K562 (cell line): ENCODE data around the gene POM121. TPM values are rescaled to one million over a fixed set of nuclear protein-coding genes. Genes with fewer than 3 reads are reported as not detected.

Experiments used
- ARID1B ChIP-seq: fragments of 450-650 bp; IDR thresholded peaks from 2 replicates; pipeline ENCODE4 v1.6.1; 2016; ENCODE audit warnings: antibody characterized with exemption, mild to moderate bottlenecking, inconsistent platforms
- ARNT ChIP-seq, 2 experiments: fragments of 450-650 bp; IDR thresholded peaks; 2 replicates each; pipeline ENCODE4 v1.6.1; 2016; ENCODE audit warnings: mild to moderate bottlenecking in 1 of 2
- CHAMP1 ChIP-seq: fragments of 450-650 bp; IDR thresholded peaks from 2 replicates; pipeline ENCODE4 v1.6.1; 2016; ENCODE audit warnings: mild to moderate bottlenecking
- CHD1 ChIP-seq: fragments of 200-600 bp; sonication (generic); IDR thresholded peaks from one replicate; pipeline ENCODE4 v1.6.1; 2012; ENCODE audit warnings: mild to moderate bottlenecking, moderate library complexity, low read length, inconsistent platforms
- DPF2 ChIP-seq: fragments of 450-650 bp; IDR thresholded peaks from 2 replicates; pipeline ENCODE4 v1.6.1; 2016
- ELF2 ChIP-seq: fragments of 250-450 bp; sonication (Bioruptor Pico); IDR thresholded peaks from 2 replicates; pipeline ENCODE4 v1.5.0; 2021; ENCODE audit warnings: mild to moderate bottlenecking
- ETV6 ChIP-seq, 3 experiments: fragments of 150-350 bp in 1 of 3; sonication (generic) in 1 of 3; formaldehyde crosslinking in 1 of 3; IDR thresholded peaks; 2 replicates each; pipeline versions ENCODE4 v1.6.1 to v1.8.0; 2014 to 2022; ENCODE audit warnings: borderline replicate concordance in 2 of 3, low read depth in 2 of 3, antibody characterized with exemption in 1 of 3, low read length in 1 of 3, mild to moderate bottlenecking in 1 of 3, missing genetic modification reagents in 1 of 3
- HDAC3 ChIP-seq: fragments of 450-650 bp; IDR thresholded peaks from 2 replicates; pipeline ENCODE4 v1.6.1; 2018; ENCODE audit warnings: borderline replicate concordance, mild to moderate bottlenecking, moderate library complexity; ENCODE audit not compliant: partially characterized antibody
- MIER1 ChIP-seq: fragments of 450-650 bp; IDR thresholded peaks from 2 replicates; pipeline ENCODE4 v1.6.1; 2016; ENCODE audit warnings: antibody characterized with exemption, mild to moderate bottlenecking, low read depth
- NFE2 ChIP-seq: IDR thresholded peaks from 2 replicates; pipeline ENCODE4 v1.6.1; 2014; ENCODE audit warnings: antibody characterized with exemption, low read depth
- PHTF2 ChIP-seq: fragments of 250-450 bp; sonication (Bioruptor Pico); IDR thresholded peaks from 2 replicates; pipeline ENCODE4 v1.5.0; 2021; ENCODE audit warnings: mild to moderate bottlenecking
- PML ChIP-seq: IDR thresholded peaks from 2 replicates; pipeline ENCODE4 v1.6.1; 2012; ENCODE audit warnings: low read length, inconsistent platforms
- RBM14 ChIP-seq: fragments of 200-400 bp; formaldehyde crosslinking; IDR thresholded peaks from 2 replicates; pipeline ENCODE4 v1.6.1; 2018; ENCODE audit warnings: low read depth, mild to moderate bottlenecking, low read length, moderate library complexity, borderline replicate concordance; ENCODE audit not compliant: insufficient read depth
- RCOR1 ChIP-seq, 2 experiments: IDR thresholded peaks; 2 replicates each; pipeline ENCODE4 v1.6.1; 2012; ENCODE audit warnings: low read depth in 2 of 2, low read length in 2 of 2, borderline replicate concordance in 1 of 2, improper control_type of control experiment in 1 of 2
- RUNX1 ChIP-seq: sonication (generic); IDR thresholded peaks from 2 replicates; pipeline ENCODE4 v1.6.1; 2016; ENCODE audit warnings: antibody characterized with exemption, low read depth
- SAFB ChIP-seq: fragments of 200-400 bp; formaldehyde crosslinking; IDR thresholded peaks from 2 replicates; pipeline ENCODE4 v1.6.1; 2017; ENCODE audit warnings: low read depth, low read length, borderline replicate concordance
- TAF1 ChIP-seq: IDR thresholded peaks from 2 replicates; pipeline ENCODE4 v1.6.1; 2011; ENCODE audit warnings: mild to moderate bottlenecking, low read length, moderate library complexity; ENCODE audit not compliant: insufficient read depth, control insufficient read depth, severe bottlenecking; ENCODE audit errors: extremely low read depth
- ZEB2 ChIP-seq: fragments of 450-650 bp; IDR thresholded peaks from 2 replicates; pipeline ENCODE4 v1.6.1; 2016
- ZFX ChIP-seq: sonication (generic); formaldehyde crosslinking; IDR thresholded peaks from 2 replicates; pipeline ENCODE4 v1.8.0; 2022; ENCODE audit warnings: mild to moderate bottlenecking, missing genetic modification reagents, moderate library complexity
- ZNF316 ChIP-seq: fragments of 450-650 bp; IDR thresholded peaks from 2 replicates; pipeline ENCODE4 v1.6.1; 2016
- ZNF583 ChIP-seq: fragments of 250-450 bp; sonication (Bioruptor Pico); IDR thresholded peaks from 2 replicates; pipeline ENCODE4 v1.4.0; 2020
- polyA plus RNA-seq, 8 experiments: library from polyadenylated mRNA; depleted of rRNA in 4 of 8; stranded (reverse) in 5 of 8; unstranded in 3 of 8; fragments of >200 nt; fragmentation: Nextera tagmentation in 2 of 8; fragmentation: Illumina TruSeq in 1 of 8; extraction: Ambion mirVana in 2 of 8; extraction: Trizol in 1 of 8; gene quantifications; 2 replicates each; pipeline versions ENCODE4 v1.2.1 to v1.2.3, GENCODE V29; 2011 to 2014; ENCODE audit warnings: inconsistent platforms in 1 of 8, missing spikeins in 1 of 8
- total RNA-seq, 7 experiments: library from RNA; depleted of rRNA in 6 of 7; stranded (reverse); fragments of >200 nt in 6 of 7; fragmentation: Illumina TruSeq in 2 of 7; extraction: Trizol in 2 of 7; gene quantifications; 2 replicates each; pipeline versions ENCODE4 v1.2.1 to v1.2.3, GENCODE V29; 2011 to 2021; ENCODE audit warnings: low replicate concordance in 1 of 7
- TF ChIP-seq, protein P1 (sequence below): sonication (generic); IDR thresholded peaks from 2 replicates; pipeline ENCODE4 v1.6.1; 2016
- TF ChIP-seq, protein P2 (sequence below): fragments of 450-650 bp; formaldehyde crosslinking; IDR thresholded peaks from 2 replicates; pipeline ENCODE4 v1.4.0; 2020; ENCODE audit warnings: mild to moderate bottlenecking, moderate library complexity

POM121 gene
- total and polyA plus RNA-seq, 9 of the 15 experiments (the other 6 are each of a cell fraction or from before 2014, with no cell fraction given) = 3.6 to 112 (median 12.5) TPM

DNA sequence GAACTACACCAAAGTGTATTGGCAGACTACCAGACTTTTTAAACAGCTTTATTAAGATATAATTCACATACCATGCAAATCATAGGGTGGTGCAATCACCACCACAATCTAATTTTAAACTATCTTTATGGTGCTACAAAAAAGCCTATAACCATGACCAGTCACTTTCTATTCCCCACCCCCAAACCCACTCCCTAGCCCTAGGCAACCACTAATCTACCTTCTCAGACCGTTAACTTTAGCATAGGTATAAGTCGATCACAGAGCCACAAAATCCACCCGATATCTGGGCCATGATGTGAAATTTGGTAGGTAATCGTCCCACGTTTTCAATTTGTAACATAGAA is 536 bp upstream of the POM121 start (continued):
- TF ChIP-seq, protein P1, sequence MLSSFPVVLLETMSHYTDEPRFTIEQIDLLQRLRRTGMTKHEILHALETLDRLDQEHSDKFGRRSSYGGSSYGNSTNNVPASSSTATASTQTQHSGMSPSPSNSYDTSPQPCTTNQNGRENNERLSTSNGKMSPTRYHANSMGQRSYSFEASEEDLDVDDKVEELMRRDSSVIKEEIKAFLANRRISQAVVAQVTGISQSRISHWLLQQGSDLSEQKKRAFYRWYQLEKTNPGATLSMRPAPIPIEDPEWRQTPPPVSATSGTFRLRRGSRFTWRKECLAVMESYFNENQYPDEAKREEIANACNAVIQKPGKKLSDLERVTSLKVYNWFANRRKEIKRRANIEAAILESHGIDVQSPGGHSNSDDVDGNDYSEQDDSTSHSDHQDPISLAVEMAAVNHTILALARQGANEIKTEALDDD = peak; percentile 90
- TF ChIP-seq CHAMP1 (no peak), RCOR1 (IDR thresholded peaks at IDR 0.05; ENCODE audit: borderline replicate concordance in 1 of 2, low read depth in 2 of 2, low read length in 2 of 2) (no peak), ARID1B (no peak), ETV6 (IDR thresholded peaks at IDR 0.05; ENCODE audit: borderline replicate concordance in 1 of 2, low read depth in 2 of 2, low read length in 1 of 2) (no peak), ETV6 (CRISPR knock-in tag; IDR thresholded peaks at IDR 0.05; ENCODE audit: borderline replicate concordance) (no peak), SAFB (no peak), MIER1 (no peak), ZEB2 (no peak), CHD1 (no peak), HDAC3 (no peak), RBM14 (no peak), ZNF316 (peak; percentile 51), RUNX1 (no peak), PHTF2 (no peak), TAF1 (no peak), ZFX (CRISPR knock-in tag) (no peak), PML (no peak), NFE2 (peak; percentile 25; the same call in 1 of the 2 replicates), ZNF583 (CRISPR knock-in tag) (no peak), ARNT (IDR thresholded peaks at IDR 0.05) (no peak), ELF2 (CRISPR knock-in tag) (no peak), DPF2 (peak; percentile 43; the same call in 1 of the 2 replicates)
- TF ChIP-seq, protein P2, sequence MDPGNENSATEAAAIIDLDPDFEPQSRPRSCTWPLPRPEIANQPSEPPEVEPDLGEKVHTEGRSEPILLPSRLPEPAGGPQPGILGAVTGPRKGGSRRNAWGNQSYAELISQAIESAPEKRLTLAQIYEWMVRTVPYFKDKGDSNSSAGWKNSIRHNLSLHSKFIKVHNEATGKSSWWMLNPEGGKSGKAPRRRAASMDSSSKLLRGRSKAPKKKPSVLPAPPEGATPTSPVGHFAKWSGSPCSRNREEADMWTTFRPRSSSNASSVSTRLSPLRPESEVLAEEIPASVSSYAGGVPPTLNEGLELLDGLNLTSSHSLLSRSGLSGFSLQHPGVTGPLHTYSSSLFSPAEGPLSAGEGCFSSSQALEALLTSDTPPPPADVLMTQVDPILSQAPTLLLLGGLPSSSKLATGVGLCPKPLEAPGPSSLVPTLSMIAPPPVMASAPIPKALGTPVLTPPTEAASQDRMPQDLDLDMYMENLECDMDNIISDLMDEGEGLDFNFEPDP = no peak
